ENCODE measurements around the gene IQSEC3.

The IQSEC3 gene

DNA sequence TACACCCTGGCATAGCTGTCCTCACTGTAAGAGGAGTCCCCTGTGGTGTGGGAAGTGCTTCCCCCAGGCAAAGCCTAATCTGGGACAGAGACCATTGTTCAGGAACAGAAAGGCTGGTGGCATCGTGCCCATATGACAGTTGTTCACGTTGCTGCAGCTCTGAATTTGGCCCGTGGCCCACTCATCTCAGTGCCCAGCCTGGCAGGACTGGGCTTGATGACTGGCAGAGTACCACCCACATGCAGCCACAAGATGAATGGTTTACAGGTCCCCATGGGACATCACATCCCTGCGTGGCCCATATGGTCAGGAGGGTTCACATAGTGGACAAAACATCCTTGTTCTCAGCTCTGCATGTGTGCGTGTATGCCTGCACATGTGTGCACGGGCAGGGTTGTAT lies 17.5 kb downstream of the IQSEC3 start:
- DNase-seq: peak; percentile 98

DNA sequence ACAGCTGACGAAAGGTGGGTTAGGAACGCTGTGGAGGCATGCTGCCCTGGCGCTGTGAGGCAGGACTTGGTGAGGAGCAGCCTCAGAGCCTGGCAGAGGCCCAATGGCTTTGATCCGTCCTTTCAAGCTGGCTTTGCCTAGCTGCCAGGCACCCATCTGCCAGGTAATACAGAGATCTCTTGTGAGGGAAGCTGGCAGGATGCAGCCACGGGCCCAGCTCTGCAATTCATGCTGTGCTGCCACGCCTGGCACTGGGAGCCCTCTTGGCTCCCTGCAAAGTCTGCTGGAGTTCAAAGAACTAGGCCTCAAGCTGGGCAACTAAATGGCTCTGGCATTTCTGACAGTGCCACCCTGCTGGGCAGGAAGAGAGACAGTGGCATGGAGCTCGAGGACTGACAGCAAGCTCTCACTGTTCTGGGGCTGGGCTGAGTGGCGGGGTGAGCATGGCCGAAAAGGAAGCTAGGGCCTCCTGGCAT lies 18.7 kb downstream of the IQSEC3 start:
- peak; percentile 96 for DNase-seq

DNA sequence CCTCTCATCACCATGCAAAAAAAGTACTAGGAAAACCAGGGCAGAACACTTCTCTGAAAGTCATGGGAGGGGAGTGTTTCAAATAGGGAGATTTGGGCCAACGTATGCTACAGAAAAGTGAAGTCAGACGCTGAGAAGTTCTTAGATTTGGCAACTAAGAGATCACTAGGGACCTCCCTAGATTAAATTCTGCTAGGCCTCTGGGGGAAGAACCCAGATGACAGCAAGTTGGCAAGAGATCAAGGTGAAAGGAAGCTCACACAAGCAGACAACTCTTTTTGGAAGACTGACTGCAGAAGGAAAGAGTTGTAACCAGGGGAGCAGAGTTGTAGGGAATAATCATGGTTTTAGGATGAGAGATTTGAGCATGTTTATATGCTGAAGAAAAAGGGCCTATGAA lies 20.7 kb downstream of the IQSEC3 start:
- DNase-seq: peak; percentile 33

DNA sequence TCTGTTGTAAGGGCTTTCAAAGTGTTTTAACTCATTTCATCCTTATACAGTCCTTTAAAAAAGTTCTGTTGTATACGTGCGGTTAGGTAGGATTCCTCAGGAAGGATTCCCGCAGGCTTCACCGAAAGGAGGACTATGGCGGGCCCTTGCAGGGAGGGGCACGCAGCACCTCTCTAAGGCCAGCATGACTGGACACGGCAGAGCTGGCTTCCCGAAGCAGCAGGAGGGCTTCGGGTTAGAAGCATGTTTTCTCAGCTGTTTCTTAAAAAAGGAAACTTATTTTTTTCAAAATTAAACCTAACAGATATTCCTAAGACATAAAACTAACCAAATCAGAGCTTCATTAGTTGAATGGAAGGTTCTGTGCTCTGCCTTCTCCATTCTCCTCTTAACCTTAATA lies 21.3 kb downstream of the IQSEC3 start:
- no peak for DNase-seq

DNA sequence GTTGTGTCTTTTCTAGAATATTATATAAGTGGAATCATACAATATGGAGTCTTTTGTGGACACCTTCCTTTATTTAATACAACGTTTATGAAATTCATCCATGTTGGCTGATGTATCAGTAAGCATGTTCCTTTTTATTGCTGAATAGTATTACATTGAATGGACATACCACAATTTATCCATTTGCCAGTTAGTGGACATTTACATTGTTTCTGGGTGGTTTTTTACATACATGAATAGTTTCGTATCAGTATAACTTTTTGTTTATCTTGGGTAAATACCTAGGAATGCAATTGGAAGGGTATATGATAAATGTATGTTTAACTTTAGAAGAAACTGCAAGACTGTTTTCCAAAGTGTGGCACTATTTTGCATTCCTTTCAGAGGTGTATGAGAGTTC lies 23.1 kb downstream of the IQSEC3 start:
- DNase-seq: no peak

DNA sequence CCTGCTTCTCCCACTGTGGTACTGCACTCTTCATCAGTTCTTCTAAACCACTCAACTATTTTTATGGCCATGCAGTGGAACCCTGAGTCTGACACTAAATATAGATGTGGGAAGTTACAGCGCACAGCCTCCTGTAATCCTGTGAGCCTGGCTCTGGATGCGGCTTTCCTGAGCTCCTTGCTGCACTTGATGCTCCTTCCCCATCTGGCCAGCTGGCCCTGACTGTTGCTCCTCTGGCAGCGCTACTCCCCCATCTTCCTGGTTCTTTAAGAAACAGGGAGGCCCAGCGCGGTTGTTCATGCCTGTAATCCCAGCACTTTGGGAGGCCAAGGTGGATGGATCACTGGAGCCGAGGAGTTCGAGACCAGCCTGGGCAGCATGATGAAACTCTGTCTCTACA lies 24.6 kb downstream of the IQSEC3 start:
- no peak for DNase-seq

DNA sequence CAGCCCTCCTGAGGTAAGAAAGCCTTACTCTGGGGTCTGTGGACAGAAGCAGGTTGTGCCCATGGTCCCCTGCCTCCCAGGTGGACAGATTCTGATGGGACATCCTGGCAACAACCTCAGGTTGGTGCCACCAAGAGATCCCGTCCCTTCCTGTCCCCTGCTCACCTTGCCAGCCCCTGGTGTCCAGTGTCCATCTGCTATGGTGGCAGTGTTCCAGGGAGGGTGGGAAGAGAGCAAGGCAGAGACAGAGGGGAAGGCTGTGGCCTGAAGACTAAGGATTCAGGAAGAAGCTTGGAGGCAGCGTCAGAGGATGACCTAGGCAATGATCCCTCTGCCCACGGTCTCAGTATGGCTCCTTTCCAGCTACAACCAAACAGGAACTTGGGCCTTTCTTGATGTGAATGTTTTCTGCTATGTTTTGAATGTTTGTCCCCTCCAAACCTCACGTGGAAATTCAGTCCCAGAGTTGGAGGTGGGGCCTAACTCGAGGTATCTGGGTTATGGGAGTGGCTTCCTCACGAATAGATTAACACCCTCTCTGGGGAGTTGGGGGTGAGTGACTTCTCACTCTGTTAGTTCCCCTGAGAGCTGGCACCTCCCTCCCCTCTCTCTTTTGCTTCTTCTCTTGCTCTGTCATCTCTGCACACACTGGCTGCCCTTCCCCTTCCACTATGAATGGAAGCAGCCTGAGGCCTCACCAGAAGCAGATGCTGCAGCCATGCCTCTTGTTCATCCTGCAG lies 26.9 kb downstream of the IQSEC3 start:
- no peak for DNase-seq

DNA sequence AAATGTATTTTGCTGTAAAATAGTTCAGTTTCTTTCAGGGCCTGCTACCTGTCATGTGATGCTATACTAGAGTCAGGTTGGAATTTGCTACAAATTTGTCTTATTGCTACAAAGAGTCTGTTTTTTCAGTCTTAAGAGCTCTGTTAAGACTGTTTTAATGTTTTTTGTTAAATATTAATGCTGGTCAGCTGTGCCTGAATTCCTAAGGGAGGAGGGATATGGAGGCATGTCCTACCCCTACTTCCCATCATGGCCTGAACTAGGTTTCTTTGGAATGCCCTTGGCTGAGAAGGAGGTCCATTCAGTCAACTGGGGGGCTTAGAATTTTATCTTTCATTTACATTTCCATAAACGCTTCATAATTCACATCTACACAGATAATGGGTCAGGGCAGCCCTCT lies 30.0 kb downstream of the IQSEC3 start:
- no peak for DNase-seq

DNA sequence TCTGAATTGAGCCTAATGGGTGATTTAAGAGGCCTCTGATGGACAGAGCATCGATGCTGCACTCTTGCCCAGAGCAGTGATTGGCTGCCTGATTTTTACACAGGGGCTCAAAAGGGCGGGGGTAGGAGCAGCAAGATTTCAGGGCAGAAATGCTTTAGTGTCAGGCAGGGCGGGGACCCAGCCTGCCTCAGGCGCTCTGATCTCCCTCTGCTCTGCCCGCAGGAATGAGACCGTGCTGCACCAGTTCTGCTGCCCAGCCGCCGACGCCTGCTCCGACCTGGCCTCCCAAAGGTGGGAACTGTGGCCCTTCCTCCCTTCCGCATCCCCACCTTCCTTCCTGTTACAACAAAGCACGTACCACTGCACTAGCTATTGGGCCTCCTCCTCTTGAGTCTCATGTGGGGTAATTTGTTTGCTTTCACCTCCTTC lies 32.4 kb downstream of the IQSEC3 start:
- no peak for DNase-seq

DNA sequence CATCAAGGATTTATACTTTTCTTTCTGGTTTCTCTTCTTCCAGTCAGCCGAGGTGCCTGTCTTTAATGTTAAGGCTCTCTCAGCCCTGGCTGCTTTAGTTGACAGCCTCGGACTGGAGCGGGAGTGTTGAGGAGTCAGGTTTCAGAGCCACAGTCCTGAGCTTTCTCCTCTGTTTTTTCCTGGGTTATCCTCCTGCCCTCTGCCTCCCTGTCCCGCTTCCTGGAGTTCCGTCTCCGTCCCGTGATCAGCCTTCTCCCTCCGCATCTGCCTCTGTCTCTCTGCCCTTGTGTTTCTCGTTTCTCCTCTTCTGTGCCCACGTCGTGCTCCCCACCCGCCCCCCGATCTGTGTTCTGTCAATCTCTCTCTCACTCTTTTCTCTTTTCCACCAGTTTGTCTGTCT lies 33.0 kb downstream of the IQSEC3 start:
- no peak for DNase-seq

DNA sequence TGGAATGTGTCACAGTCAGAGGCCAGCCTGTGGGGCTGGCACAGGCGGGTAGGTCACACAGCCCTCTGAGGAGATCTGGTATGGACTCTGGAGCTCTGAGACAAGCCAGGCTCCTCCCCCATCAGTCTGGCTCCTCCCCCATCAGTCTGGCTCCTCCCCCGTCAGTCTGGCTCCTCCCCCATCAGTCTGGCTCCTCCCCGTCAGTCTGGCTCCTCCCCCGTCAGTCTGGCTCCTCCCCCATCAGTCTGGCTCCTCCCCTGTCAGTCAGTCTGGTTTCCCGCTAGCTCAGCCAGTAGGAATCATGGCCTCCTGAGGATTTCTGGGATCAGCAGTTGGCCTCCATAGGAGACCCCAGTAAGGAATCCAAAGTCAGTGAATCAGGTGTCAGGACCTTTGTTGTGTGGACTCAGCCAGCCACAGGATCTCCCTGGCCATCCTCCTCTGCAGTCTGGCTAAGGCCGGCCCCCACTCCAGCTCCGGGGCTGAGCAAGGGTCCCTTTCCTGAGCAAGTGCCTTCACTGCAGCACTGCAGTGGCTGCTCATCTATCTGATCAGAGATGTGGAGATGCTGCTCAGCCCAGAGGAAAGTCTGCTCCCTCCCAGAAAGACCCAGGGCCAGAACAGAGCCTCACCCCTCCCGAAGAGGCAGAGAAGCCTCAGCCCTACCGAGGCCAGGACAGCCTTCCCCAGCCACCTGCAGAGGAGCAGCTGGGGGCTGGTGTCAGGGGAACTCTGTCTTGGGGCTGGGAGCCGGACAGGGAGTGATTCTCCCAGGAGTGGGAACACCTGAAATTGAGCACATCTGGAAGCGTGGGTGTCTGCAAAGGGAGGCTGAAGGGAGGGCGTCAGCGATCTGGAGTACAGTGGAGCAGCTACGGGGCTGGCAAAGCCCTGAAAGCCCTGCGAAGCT lies 35.7 kb downstream of the IQSEC3 start:
- DNase-seq: no peak

DNA sequence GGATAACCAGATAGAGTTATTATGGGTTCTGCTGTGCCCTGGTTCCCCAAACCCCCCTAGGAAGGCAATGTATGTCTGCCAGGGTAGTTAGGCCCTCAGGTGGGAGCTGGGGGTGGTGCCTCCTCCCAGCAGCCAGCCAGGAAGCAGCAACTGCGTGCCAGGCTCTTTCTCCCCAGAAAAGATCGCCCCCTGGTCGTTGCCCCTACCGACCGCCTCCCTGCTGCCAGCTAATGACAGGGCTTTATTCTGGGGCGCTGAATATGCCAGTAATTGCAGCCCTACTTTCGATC lies 36.3 kb downstream of the IQSEC3 start:
- DNase-seq: no peak

DNA sequence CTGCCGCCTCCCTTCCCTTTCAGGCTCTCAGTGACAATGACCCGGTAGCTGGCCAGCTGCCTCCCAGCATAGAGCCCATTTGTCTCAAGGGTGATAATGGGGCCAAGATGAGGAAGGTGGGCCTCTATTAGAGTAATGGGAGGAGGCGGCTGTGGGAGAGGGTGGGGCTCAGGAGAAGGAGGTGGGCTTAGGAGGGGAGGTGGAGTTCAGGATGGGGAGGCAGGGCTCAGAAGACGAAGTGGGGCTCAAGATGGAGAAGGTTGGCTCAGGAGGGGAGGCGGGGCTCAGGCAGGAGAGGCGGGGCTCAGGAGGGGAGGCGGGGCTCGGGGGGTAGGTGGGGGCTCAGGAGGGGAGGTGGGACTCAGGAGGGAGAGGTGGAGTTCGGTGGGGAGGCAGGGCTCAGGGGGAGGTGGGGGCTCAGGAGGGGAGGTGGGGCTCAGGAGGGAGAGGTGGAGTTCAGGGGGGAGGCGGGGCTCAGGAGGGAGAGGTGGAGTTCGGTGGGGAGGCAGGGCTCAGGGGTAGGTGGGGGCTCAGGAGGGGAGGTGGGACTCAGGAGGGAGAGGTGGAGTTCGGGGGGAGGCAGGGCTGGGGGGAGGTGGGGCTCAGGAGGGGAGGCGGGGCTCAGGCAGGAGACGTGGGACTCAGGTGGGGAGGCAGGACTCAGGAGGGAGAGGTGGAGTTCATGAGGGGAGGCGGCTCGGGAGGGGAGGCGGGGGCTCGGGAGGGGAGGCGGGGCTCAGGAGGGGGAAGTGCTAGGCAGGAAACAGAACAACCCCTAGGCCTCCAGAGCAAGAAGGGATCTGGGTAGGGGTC lies 36.8 kb downstream of the IQSEC3 start:
- no peak for DNase-seq

DNA sequence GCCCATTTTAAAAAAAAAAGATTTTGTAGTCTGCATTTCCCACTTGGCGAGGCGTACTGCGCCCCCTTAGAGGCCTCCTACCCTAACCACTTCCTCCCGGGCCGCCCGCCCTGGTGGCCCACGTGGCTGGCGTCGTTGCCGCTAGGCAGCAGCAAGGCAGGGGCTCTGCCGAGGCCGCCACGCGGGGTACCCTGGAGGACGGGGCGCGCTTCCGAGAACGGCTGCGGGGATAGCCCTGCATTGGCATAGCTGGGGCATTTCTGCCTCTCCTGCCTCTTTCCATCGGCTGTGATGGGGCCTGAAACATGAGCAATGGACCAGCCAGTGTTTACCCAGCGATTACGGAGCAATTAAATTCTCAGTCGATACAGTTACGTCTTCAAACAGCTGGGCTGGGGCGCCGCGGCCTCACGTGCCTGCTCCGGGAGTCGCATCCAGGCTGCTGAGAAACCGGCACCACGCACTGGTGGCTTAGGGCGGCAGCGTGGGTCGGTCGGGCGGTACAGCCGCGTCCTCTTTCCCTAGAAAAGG lies 38.0 kb downstream of the IQSEC3 start:
- DNase-seq: no peak

DNA sequence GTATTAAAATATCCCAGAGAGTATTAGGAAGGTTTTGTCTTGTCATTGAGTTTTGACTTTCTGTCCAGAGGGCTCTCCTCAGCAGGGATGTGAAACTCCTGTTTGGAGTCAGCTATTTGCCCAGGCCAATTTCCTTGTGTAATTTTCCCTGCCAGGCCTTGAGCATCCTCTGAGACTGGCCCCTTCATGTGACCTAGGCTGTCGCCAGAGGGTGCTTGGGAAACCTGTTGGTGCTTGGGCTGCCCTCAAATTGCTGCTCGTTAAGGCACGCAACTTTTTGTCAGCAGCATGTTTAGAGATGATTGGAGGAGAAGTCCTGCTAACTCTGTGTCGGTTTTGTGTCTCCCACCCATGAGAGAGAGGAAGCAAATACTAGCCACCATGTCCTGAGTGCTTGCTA lies 39.1 kb downstream of the IQSEC3 start:
- no peak for DNase-seq

DNA sequence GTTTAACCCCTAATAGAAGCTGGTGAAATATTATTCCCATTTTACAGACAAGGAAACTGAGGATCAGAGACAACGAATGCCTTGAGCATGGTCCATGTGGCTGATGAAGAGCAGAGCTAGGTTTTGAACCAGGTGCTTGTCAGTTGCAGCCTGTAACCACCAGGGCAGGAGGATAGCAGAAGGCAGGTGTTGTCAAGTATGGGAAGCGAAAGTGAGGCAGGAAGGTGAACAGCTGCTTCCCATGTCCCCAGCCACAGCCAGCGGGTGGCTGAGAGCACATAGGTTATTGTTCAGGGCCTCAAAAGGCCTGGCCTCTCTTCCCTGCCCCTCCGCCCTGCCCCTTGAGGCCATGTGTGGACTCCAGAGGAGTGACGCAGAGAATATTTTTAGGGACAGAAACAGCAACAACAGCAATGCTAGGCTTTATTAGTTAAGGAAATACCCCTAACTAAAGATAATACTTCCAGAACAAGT lies 39.6 kb downstream of the IQSEC3 start:
- no peak for DNase-seq

DNA sequence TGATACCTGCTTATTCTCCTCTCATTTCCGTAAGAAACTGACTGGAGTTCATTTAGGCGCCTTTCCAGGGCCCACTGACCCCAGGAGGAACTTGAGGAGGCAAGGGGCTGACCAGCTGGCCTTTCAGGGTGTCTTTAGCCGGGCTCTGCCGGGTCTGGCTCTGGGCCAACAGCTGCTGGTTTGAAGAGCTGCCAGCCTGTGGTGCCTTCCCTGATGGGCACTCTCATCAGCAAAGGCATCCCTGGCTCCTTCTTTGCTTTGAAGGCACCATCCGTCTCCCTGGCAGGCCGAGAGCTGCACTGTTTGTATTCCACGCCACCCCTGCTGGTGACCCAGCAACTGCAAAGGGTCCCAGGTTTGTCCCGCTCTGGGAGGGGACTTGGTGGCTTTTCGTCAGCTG lies 42.0 kb downstream of the IQSEC3 start:
- no peak for DNase-seq

DNA sequence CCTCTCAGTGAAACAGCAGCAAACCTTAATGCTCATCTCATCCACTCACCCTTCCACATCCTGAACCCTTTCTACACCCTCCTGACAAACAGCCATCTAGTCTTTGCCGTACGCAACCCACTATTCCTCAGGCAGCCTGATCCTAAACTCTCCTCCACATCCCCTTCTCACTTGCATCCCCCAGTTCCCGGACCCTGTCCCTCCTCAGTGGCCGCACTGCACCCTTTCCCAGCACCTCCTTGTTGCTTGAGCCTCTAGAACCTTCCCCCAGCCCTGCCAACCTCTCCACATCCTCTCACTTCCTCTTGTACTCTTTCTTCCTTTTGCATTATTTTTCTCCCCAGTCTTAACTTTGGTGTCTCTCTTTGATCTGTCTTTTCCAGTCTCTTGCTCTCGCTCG lies 42.9 kb downstream of the IQSEC3 start:
- no peak for DNase-seq

DNA sequence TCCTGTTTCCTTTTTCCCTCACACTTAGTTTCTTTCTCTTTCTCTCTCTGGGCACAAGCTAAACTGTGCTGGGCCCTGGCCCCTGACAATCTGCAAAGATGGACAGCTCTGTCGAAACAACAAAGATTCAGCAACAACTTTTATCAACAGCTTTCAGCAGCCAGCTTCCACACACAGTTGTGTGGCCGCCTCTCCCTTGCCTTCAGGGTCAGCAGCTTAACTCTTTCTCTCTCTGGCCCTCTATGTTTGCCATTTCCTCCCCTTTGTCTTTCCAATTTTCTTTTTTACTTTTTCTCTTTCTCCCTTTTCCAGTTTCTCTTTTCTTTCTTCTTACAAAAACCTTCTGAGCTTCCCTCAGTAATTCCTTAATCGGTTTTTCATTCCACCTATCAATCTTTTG lies 43.3 kb downstream of the IQSEC3 start:
- no peak for DNase-seq

DNA sequence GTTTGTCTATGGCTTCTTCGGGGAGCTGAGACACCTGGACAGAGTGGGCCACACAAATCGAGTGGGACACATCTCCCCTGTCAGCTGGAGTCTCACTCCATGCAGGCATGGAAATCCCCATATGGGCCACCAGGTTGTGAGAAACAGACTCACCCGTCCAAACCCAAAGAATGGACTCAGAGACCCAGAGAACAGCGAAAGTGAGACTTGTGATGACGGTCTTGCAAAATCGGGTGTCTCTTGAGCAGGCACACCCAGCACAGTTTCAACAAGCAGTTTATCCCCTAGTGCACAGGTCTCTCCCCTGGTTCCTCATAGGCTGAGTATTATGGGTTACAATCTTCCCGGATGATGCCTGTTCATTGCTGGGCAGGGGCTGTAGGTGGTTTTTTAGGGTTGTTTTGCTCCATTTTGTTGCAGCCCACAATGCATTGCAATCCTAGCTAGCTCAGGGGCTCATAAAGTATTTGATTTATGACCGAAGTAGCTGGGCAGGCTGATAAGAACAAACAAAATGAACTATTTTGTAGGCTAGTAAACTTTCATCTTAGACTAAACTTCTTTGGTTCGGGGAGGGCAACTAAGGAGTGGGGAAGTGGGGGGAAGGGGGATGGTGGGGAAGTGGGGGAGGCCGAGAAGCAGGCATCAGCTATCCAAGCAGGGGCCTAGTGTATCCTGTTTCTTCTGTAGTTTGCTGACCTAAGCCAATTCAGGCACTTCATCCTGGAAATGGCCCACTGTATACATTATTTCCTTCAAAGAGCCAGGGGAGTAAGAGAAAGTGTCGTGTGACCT lies 45.3 kb downstream of the IQSEC3 start:
- no peak for DNase-seq

DNA sequence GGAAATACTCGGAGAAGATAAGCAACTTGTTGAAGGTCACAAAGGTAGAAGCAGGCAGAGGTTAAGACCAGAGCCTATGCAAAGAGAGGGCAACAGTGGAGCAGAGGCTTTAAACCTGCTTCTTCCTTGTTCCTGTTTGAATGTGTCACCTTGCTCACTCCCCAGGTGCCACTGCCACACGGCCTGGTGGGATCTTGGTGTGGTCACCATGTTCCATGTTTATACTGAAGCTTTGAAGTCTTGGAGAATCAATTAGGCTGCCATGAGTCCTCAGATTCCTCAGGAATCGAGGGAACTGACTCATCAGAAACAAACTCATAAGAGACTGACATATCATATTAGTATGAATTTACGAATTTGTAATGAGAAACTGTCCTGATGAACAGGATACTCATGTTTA lies 46.8 kb downstream of the IQSEC3 start:
- DNase-seq: no peak

DNA sequence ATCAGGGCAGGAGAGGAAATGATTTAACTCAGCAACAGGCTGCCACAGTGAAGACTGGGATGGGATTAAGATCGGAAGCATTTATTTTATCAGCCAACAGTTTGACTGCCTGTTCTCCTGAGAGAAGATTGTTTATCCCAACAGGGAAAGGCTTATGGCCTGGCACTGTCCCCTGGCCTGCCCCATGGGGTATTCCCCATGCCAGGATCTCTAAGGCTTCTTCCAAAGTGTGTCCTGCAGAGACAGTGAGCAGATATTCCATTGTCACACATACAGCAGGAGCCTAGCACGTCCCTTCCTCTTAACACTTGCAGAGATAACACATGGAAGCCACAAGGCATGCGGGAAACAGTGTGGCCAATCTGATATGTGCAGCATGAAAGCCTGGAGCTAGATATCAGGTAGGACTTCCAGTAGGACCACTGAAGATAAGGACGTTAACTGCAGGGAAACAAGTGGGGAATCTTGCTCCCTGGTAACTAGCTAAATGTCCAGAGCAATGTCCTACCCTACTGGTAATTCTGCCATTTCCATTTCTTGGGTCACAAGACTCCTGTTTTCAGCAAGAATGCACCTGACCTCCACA lies 48.2 kb downstream of the IQSEC3 start:
- DNase-seq: no peak
